HepG2 (cell line): ENCODE measurements around the gene NRP1. TPM values are rescaled to one million over a fixed set of nuclear protein-coding genes. Genes with fewer than 3 reads are reported as not detected.
A peak's percentile ranks its signal among the peaks of the same experiment; 100 is the strongest.

Experiments
- ARID3A ChIP-seq: IDR thresholded peaks from 2 replicates; pipeline ENCODE4 v1.6.1; 2012; ENCODE audit warnings: low read depth, low read length, improper control_type of control experiment
- ARID5B ChIP-seq: IDR thresholded peaks from 2 replicates; pipeline ENCODE4 v1.4.0; 2020; ENCODE audit warnings: mild to moderate bottlenecking, missing genetic modification reagents
- FOXP4 ChIP-seq: sonication (generic); formaldehyde crosslinking; IDR thresholded peaks from 2 replicates; pipeline ENCODE4 v1.4.0; 2020; ENCODE audit warnings: missing genetic modification reagents
- HNF4A ChIP-seq: sonication (generic); formaldehyde crosslinking; IDR thresholded peaks from 2 replicates; pipeline ENCODE4 v1.4.0; 2020; ENCODE audit warnings: missing genetic modification reagents
- HOXA3 ChIP-seq: sonication (generic); formaldehyde crosslinking; IDR thresholded peaks from 2 replicates; pipeline ENCODE4 v1.5.0; 2020; ENCODE audit warnings: missing genetic modification reagents
- ISL2 ChIP-seq: sonication (generic); formaldehyde crosslinking; IDR thresholded peaks from 2 replicates; pipeline ENCODE4 v1.5.0; 2020; ENCODE audit warnings: missing genetic modification reagents
- KDM3A ChIP-seq: IDR thresholded peaks from 2 replicates; pipeline ENCODE4 v1.6.1; 2018; ENCODE audit warnings: low read depth, missing compliant biosample characterization
- MAFG ChIP-seq: sonication (generic); formaldehyde crosslinking; IDR thresholded peaks from 2 replicates; pipeline ENCODE4 v1.5.1; 2020; ENCODE audit warnings: mild to moderate bottlenecking, missing genetic modification reagents
- MIER3 ChIP-seq: IDR thresholded peaks from 2 replicates; pipeline ENCODE4 v1.6.1; 2016; ENCODE audit warnings: missing compliant biosample characterization, borderline replicate concordance
- NCOA2 ChIP-seq: sonication (generic); formaldehyde crosslinking; IDR thresholded peaks from 2 replicates; pipeline ENCODE4 v1.8.0; 2022; ENCODE audit warnings: inconsistent platforms
- NFKB2 ChIP-seq: sonication (generic); formaldehyde crosslinking; IDR thresholded peaks from 2 replicates; pipeline ENCODE4 v1.4.0; 2020; ENCODE audit warnings: missing genetic modification reagents, borderline replicate concordance
- RARA ChIP-seq: IDR thresholded peaks from 2 replicates; pipeline ENCODE4 v1.6.1; 2016; ENCODE audit warnings: missing genetic modification reagents, missing compliant biosample characterization
- REL ChIP-seq: sonication (generic); formaldehyde crosslinking; conservative IDR thresholded peaks from 2 replicates; pipeline ENCODE4 v1.8.0; 2022; ENCODE audit warnings: mild to moderate bottlenecking, missing genetic modification reagents, moderate library complexity
- SIX1 ChIP-seq: sonication (generic); formaldehyde crosslinking; IDR thresholded peaks from 2 replicates; pipeline ENCODE4 v1.4.0; 2020; ENCODE audit warnings: missing genetic modification reagents, borderline replicate concordance
- SOX6 ChIP-seq, 2 experiments: fragments of 450-650 bp in 1 of 2; sonication (generic) in 1 of 2; formaldehyde crosslinking in 1 of 2; IDR thresholded peaks; 2 replicates each; pipeline versions ENCODE4 v1.4.0 to v1.6.1; 2017 to 2020; ENCODE audit warnings: antibody characterized with exemption in 1 of 2, mild to moderate bottlenecking in 1 of 2, missing genetic modification reagents in 1 of 2
- ZBTB25 ChIP-seq: IDR thresholded peaks from 2 replicates; pipeline ENCODE4 v1.6.1; 2018; ENCODE audit warnings: missing genetic modification reagents
- ZBTB8A ChIP-seq: sonication (generic); formaldehyde crosslinking; IDR thresholded peaks from 2 replicates; pipeline ENCODE4 v1.4.0; 2020; ENCODE audit warnings: mild to moderate bottlenecking, low read depth, missing genetic modification reagents, borderline replicate concordance
- ZNF331 ChIP-seq: sonication (generic); formaldehyde crosslinking; IDR thresholded peaks from 2 replicates; pipeline ENCODE4 v1.4.0; 2020; ENCODE audit warnings: missing genetic modification reagents
- ZNF333 ChIP-seq: sonication (generic); formaldehyde crosslinking; IDR thresholded peaks from 2 replicates; pipeline ENCODE4 v1.4.0; 2020; ENCODE audit warnings: mild to moderate bottlenecking, missing genetic modification reagents, borderline replicate concordance
- ZNF33B ChIP-seq: sonication (generic); formaldehyde crosslinking; IDR thresholded peaks from 2 replicates; pipeline ENCODE4 v1.5.1; 2020; ENCODE audit warnings: mild to moderate bottlenecking, missing genetic modification reagents
- ZNF564 ChIP-seq: sonication (generic); formaldehyde crosslinking; IDR thresholded peaks from 2 replicates; pipeline ENCODE4 v1.8.1; 2023; ENCODE audit warnings: mild to moderate bottlenecking, missing genetic modification reagents
- ZNF724P ChIP-seq: sonication (generic); formaldehyde crosslinking; IDR thresholded peaks from 2 replicates; pipeline ENCODE4 v1.8.0; 2022; ENCODE audit warnings: missing genetic modification reagents, borderline replicate concordance
- polyA plus RNA-seq, 8 experiments: library from polyadenylated mRNA; depleted of rRNA in 3 of 8; stranded (reverse) in 7 of 8; unstranded in 1 of 8; fragments of >200 nt; fragmentation: Illumina TruSeq in 4 of 8; extraction: Trizol in 4 of 8; gene quantifications; 2 replicates each; pipeline versions ENCODE4 v1.2.1 to v1.2.3, GENCODE V29; 2011 to 2016; ENCODE audit warnings: low read depth in 4 of 8, missing spikeins in 1 of 8, mixed read lengths in 1 of 8; ENCODE audit not compliant: insufficient read depth in 1 of 8
- total RNA-seq, 5 experiments: library from RNA; depleted of rRNA; stranded (reverse); fragments of >200 nt; fragmentation: Illumina TruSeq; extraction: Trizol; gene quantifications; 2 replicates each; pipeline ENCODE4 v1.2.3, GENCODE V29; 2016; ENCODE audit warnings: low read depth in 1 of 5

NRP1 gene
- total and polyA plus RNA-seq, 2 of the 13 experiments (the other 11 are each of a cell fraction or from before 2014, with no cell fraction given), result 5.3 to 5.8 TPM

- TF ChIP-seq ARID5B (CRISPR knock-in tag) (peak; percentile 85), ZNF331 (CRISPR knock-in tag) (0 out of 2 replicates have a peak, but pooled peaks have one; percentile 30), ZBTB8A (no peak), ZNF333 (CRISPR knock-in tag) (no peak), SOX6 (IDR thresholded peaks at IDR 0.05) (no peak), SOX6 (CRISPR knock-in tag; IDR thresholded peaks at IDR 0.05) (peak; percentile 57), REL (CRISPR knock-in tag) (no peak), SIX1 (CRISPR knock-in tag) (peak; percentile 69; the same call in 1 of the 2 replicates), KDM3A (no peak), FOXP4 (CRISPR knock-in tag) (peak; percentile 46; the same call in 1 of the 2 replicates), ARID3A (peak; percentile 35; the same call in 1 of the 2 replicates), ZNF564 (CRISPR knock-in tag) (no peak), HNF4A (CRISPR knock-in tag) (no peak), ISL2 (0 out of 2 replicates have a peak, but pooled peaks have one; percentile 47), ZBTB25 (CRISPR knock-in tag) (0 out of 2 replicates have a peak, but pooled peaks have one; percentile 25), ZNF724P (CRISPR knock-in tag) (no peak), MIER3 (peak; percentile 29; the same call in 1 of the 2 replicates), MAFG (CRISPR knock-in tag) (no peak), NCOA2 (CRISPR knock-in tag) (peak; percentile 70), NFKB2 (no peak), ZNF33B (CRISPR knock-in tag) (no peak), RARA (CRISPR knock-in tag) (0 out of 2 replicates have a peak, but pooled peaks have one; percentile 41), HOXA3 (CRISPR knock-in tag) (0 out of 2 replicates have a peak, but pooled peaks have one; percentile 26)
Observed at GRCh38 chr10:33254556-33255160, 79.8 kb downstream of the NRP1 start (continued).
